Measurements from ENCODE around the gene BCL2. TPM values are rescaled to one million over a fixed set of nuclear protein-coding genes. Genes with fewer than 3 reads are reported as not detected.

Gene BCL2
- total and polyA plus RNA-seq, 9 of the 15 experiments (the other 6 are each of a cell fraction or from before 2014, with no cell fraction given), result 0.10 to 1.1 (median 0.65) TPM

DNA sequence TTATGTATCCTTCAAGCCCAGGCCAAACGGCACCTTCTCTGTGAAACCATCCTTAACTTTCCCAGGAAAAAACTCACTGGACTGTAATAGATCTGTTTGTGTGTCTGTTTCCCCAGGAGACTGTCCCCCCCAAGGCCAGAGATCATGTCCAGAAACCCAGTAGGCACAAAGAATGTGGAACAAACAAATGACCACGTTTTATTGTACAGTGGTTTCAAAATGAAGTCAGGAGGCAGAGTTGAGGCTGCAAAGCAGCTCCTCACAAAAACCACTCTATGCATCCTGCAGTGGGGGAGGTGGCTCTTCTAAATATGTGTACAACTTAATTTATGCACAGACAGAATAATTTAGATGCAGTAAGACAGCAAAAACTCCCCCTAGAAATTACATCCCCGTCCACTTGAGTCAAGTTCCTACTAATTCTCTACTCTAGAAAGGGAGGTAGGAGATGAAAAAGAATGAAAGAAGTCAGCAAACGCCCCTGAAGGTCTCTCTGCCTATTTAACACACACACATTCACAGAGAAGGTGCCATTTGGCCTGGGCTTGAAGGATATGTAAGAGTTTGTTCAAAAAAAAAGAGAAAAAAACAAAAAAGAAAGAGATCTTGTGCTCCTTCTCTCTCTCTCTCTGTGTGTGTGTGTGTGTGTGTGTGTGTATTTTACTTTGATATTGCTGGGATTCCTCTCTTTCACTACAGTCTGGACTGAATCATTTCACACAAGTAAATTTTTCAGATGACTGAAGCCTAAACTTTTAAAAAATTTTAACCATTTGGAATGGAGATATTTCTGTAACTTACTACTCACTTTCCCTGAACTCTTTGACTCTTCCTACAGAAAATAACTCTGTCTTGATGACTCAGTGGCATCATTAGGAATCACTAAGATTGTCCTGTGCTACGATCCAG, 19.5 kb downstream of the BCL2 start:
- intact Hi-C loops (cut with micrococcal nuclease) (no loop called here), in situ Hi-C loops (cut with MboI) (no loop called here)
- BruUV-seq (replicated peaks), result no TSS peak
- no peak overlapping the region for H3K27ac ChIP-seq (ENCODE audit: extremely low read depth, low read depth, low read length)
- no peak overlapping the region for H3K4me2 ChIP-seq (ENCODE audit: insufficient read depth, low read length)
- no peaks in the 10 kb centered on the region for H3K9me1 ChIP-seq (ENCODE audit: control insufficient read depth, insufficient read depth, low read length)
- peaks cover 0 to 21% of the 10 kb centered on the region in 2 experiments; a peak in 3 of 5 replicates for H3K27me3 ChIP-seq (ENCODE audit: control insufficient read depth in 2 of 2, insufficient read depth in 2 of 2, low read length in 2 of 2)
- no peaks in the 10 kb centered on the region for H3K4me1 ChIP-seq (replicated peaks in 1 of 2; ENCODE audit: control insufficient read depth in 2 of 2, insufficient read depth in 2 of 2, low read length in 2 of 2)
- H2AFZ ChIP-seq (ENCODE audit: low read depth, low read length), result no peak overlapping the region
- H3K9ac ChIP-seq (ENCODE audit: insufficient read depth in 1 of 2, low read depth in 2 of 2, low read length in 2 of 2), result no peak overlapping the region
- no peaks in the 10 kb centered on the region for H4K20me1 ChIP-seq (replicated peaks; ENCODE audit: control insufficient read depth, insufficient read depth, low read length)
- ATAC-seq, result no peak
- ChIA-PET POLR2A (interaction anchor here (0.6 to 1.0 kb wide), 2 partner anchors 13 to 272 kb away, joined by 3 read pairs; no protein-coding TSS in a partner anchor), CTCF (ENCODE audit: low intra/inter-chr PET ratio) (no interaction called here)
- no peaks in the 10 kb centered on the region for H3K36me3 ChIP-seq (ENCODE audit: control insufficient read depth, insufficient read depth, low read length)
- 0% methylated on average over 4 of the region's 5 CpGs for WGBS (ENCODE audit: insufficient coverage, low coverage, missing lambda C conversion rate)
- H3K9me3 ChIP-seq (replicated peaks; ENCODE audit: control insufficient read depth, insufficient read depth, low read depth, low read length), result no peaks in the 10 kb centered on the region
- no peak overlapping the region for H3K4me3 ChIP-seq
- DNase-seq (ENCODE audit: extremely low read depth in 1 of 4, low spot score in 3 of 4), result no peak
- no peak for TF ChIP-seq ZFP30 (CRISPR knock-in tag; IDR thresholded peaks at IDR 0.05; ENCODE audit: borderline replicate concordance)
- no peak for TF ChIP-seq HBP1 (CRISPR knock-in tag; IDR thresholded peaks at IDR 0.05)
- no peak for TF ChIP-seq CBFA2T3 (IDR thresholded peaks at IDR 0.05)
- TF ChIP-seq CBX5 (IDR thresholded peaks at IDR 0.05; ENCODE audit: borderline replicate concordance, low read depth), result no peak
- TF ChIP-seq POLR2A (conservative IDR thresholded peaks at IDR 0.05), result no peak
- no peak for TF ChIP-seq TCF3 (CRISPR knock-in tag; IDR thresholded peaks at IDR 0.05)
- no peak for TF ChIP-seq THRA (IDR thresholded peaks at IDR 0.05)
- TF ChIP-seq GABPB1 (CRISPR knock-in tag; IDR thresholded peaks at IDR 0.05), result no peak
- TF ChIP-seq FOXJ2 (tag; IDR thresholded peaks at IDR 0.05), result no peak
- TF ChIP-seq NR2C2 (CRISPR knock-in tag; IDR thresholded peaks at IDR 0.05), result no peak
- TF ChIP-seq NR2C2 (tag; IDR thresholded peaks at IDR 0.05), result no peak
- TF ChIP-seq SLC30A9 (CRISPR knock-in tag; IDR thresholded peaks at IDR 0.05), result no peak
- TF ChIP-seq ETV5 (CRISPR knock-in tag; IDR thresholded peaks at IDR 0.05; ENCODE audit: low read depth), result no peak
- TF ChIP-seq ZNF395 (CRISPR knock-in tag; IDR thresholded peaks at IDR 0.05), result no peak
- TF ChIP-seq PKNOX1 (IDR thresholded peaks at IDR 0.05), result no peak
- TF ChIP-seq NFRKB (IDR thresholded peaks at IDR 0.05; ENCODE audit: low read depth), result no peak
- H3K79me2 ChIP-seq (ENCODE audit: control insufficient read depth, insufficient read depth, low read length), result no peaks in the 10 kb centered on the region
- no peak for FAIRE-seq

Data from K562 (cell line).